HL-60/S4 (cell line): ENCODE data around the gene SERPINI2.

Experiments
- in situ Hi-C: fragments of 300-500 bp; cut with MboI; formaldehyde crosslinking; loops from 2 replicates; pipeline ENCODE4 v1.14.3; 2022; ENCODE audit warnings: low sequenced_read_pairs

Gene SERPINI2

GRCh38 chr3:167473863-167474262 is at the start of gene SERPINI2:
Gene SERPINI2 (minus strand): TSS chr3:167474042. CDS start chr3:167471834, 2,208 bp downstream.
- in situ Hi-C loops: no loop called here

GRCh38 chr3:167521006-167521355 is 47.1 kb upstream of the SERPINI2 start:
- in situ Hi-C loops: no loop called here

DNA sequence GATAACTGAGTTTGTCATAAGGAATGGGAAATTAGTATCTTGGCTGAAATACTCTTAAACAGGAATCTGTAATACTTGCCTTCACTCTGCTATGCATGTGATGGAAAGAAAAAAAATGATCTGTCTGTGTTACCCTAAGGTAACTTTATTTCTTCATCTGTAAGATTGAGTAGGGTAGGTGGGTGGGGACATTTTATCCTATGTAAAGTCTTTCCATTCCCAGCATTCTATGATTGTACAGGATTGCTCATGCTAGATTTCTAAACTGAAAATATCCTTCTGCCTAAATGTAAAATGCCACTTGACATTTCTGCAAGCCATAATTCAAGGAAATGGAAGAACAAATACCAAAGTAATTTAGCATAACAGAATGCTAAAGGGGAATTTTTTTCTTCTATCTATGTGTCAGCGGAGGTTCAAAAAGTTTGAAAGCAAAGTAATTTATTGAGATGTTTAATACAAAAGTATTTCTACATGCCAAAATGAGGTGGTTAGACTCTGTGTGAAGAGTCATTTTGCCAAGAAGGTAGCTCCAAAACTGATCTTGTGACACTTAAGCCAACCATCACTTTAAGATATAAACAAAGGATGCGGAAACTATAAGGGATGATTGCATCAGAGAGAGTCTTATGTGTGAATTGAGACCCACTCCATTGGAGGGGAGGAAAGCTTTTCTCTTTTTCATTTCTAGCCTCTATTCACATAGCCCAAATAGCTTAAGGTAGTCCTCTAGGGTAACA is 46.6 kb upstream of the SERPINI2 start:
- in situ Hi-C loops: no loop called here

DNA sequence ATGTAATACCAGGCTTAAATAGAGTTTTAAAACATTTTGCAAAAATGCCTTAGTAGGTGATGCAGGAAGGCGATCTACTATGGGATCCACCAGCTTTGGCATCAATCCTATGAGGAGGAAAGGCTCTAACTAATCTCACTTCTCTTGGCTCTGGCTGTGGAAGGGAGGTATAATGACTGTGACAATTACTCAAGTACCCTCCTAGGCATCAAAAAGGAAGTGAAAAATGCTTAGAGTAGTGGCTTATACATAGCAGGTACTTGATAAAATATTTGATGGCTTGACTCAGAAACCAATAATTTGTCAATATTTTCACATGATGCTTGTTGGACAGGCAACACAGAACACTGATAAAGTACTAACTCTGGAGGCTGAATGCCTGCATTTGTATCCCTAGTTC is 34.1 kb upstream of the SERPINI2 start:
- in situ Hi-C loops: no loop called here

- in situ Hi-C loops: no loop called here
Observed at GRCh38 chr3:167502401-167502800, 28.6 kb upstream of the SERPINI2 start.

DNA sequence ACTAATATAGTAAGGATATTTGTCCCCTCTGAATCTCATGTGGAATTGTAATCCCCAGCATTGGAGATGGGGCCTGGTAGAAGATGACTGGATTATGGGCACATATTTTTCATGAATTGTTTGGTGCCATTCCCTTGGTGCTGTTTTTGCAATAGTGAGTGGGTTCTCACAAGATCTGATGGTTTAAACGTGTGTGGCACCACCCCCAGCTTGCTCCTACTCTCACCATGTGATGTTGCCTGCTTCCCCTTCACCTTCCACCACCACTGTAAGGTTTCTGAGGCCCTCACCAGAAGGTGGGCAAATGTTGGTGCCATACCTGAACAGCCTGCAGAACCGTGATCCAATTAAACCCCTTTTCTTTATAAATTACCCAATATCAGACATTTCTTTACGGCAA is 28.1 kb upstream of the SERPINI2 start:
- in situ Hi-C loops: no loop called here

DNA sequence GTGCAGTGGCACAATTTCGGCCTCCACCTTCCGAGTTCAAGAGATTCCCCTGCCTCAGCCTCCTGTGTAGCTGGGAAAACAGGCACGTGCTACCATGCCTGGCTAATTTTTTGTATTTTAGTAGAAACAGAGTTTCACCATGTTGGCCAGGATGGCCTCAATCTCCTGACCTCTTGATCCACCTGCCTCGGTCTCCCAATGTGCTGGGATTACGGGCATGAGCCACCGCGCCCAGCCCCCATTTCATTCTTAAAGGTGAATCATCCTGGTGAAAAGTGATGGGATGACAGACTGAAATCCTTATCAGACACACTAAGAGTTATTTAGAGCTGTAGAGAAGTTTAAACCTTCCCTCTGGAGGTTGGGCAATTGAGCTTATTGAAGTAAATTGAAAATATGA is 24.1 kb upstream of the SERPINI2 start:
- in situ Hi-C loops: no loop called here

- in situ Hi-C loops: no loop called here
Observed at GRCh38 chr3:167493244-167493643, 19.4 kb upstream of the SERPINI2 start.

GRCh38 chr3:167491621-167492020 is 17.8 kb upstream of the SERPINI2 start:
- in situ Hi-C loops: no loop called here

DNA sequence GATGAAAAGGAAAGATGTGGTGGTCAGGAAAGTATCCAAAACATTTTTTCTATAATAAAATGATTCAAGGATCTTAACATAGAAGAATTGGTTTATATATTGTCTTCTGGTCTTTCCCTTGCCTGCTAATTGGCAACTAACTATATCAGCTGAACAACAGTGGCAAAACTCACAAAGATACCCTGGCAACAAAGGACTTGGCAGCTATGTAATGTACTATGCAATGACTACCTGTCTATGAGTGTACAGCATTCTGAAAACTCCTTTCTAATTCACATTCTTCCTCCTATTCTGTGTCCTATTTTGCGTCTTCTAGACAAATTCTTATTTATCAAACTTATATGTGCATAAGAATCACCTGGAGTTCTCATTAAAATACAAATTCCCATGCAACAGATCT is 15.7 kb upstream of the SERPINI2 start:
- in situ Hi-C loops: no loop called here

GRCh38 chr3:167487556-167487955 is 13.7 kb upstream of the SERPINI2 start:
- in situ Hi-C loops: no loop called here

DNA sequence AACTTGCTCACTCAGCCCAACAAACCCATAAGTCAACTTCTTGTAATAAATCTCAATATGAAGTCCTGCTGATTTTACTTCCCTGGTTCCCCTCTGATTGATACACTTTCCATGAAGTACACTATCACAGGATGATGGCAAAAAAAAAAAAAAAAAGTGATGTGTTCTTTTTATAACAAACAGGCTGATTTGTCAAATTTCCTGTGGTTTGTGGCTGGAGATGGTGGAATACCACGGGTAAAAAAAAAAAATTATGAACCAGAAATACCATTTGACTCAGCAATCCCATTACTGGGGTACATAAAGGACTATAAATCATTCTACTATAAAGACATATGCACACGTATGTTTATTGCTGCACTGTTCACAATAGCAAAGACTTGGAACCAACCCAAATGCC is 10.7 kb upstream of the SERPINI2 start:
- in situ Hi-C loops: no loop called here

- in situ Hi-C loops: no loop called here
Observed at GRCh38 chr3:167483708-167484475, 10.1 kb upstream of the SERPINI2 start.

DNA sequence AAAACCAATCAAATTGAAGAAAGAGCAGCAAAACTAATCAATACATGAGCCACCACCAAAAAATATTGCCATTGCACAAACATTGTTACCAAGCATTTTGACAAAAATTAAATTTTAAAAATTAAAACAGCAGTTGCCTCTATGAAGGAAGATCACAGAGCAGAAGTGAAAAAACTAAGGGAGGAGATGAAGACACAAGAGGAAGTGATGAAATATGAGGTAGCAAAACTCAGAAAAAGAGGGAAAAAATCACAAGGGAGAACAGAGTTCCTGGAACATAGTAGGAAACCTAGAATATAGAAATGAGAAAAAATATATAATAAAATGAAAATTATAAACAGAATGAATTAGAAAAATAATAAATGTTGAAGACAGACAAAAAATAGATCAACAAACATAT is 7.3 kb upstream of the SERPINI2 start:
- in situ Hi-C loops: no loop called here

GRCh38 chr3:167480748-167481147 is 6.9 kb upstream of the SERPINI2 start:
- in situ Hi-C loops: no loop called here

DNA sequence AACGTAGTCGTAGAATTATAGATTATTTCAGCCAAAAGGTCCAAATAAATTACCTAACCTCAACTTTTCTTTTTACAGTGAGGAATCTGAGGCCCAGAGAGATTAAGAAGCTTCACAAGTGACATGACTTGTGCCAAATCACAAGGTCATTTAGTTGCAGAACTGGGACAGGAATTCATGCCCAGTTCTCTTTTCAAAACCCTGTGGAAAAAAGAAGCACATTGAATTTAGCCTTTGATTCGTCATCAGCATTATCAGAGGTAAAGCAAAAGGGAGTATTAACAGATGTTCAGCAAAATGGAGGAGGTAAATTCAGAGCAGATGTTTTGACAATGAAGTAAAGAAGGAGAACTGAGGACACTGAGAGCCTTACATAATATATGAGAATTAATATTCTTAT is 4.5 kb downstream of the SERPINI2 start:
- in situ Hi-C loops: no loop called here

- in situ Hi-C loops: no loop called here
Observed at GRCh38 chr3:167467848-167468611, 5.8 kb downstream of the SERPINI2 start.

- in situ Hi-C loops: no loop called here
Observed at GRCh38 chr3:167466966-167467365, 6.9 kb downstream of the SERPINI2 start.

- in situ Hi-C loops: no loop called here
Observed at GRCh38 chr3:167456157-167456799, 17.6 kb downstream of the SERPINI2 start.

- in situ Hi-C loops: no loop called here
Observed at GRCh38 chr3:167453815-167454214, 20.0 kb downstream of the SERPINI2 start.

- in situ Hi-C loops: no loop called here
Observed at GRCh38 chr3:167451282-167451681, 22.6 kb downstream of the SERPINI2 start.
